GM19025 (cell line): ENCODE data around the gene GNB1L.
"Not testable (repeated sequence)": the region's sequence is repeated elsewhere in the genome, so short reads cannot be mapped to it uniquely, and the experiment has no call there.

Source experiments
- ATAC-seq: cut with Tn5 transposase; IDR thresholded peaks from one replicate; pipeline ENCODE4 v1.9.1; 2021; ENCODE audit warnings: mild to moderate bottlenecking, low read depth, moderate library complexity; ENCODE audit not compliant: unreplicated experiment

The GNB1L gene

DNA sequence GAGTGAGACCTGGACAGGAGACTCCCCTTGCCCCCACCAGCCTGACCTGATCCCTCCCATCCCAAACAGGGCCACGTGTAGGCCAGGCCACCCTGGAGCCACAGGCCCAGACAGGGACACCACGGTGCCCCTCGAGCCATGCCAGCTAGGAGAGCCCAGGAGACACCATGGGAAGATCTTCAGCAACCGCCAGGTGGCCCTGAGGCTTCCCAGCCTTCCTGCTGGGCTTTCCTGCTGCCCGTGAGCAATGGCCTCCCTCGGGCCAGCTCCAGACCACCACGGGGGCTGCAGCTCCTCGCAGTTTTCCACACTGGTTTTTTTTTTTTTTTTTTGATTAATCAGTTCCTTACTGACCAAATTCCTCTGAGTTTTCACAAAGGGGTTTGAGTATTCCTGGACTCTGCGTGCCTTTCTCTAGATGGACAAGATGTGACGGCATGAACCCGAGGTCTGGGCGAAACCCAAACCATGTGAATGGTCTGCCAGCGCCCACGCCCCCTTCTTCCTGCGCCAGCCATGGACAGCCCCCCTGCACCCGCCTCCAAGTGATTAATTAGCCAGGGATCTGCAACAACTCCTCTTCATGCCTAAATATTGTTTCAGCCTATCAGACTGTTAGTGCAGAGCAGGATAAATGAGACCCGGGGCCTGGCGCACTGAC, 53.2 kb downstream of the GNB1L start:
- no peak for ATAC-seq

DNA sequence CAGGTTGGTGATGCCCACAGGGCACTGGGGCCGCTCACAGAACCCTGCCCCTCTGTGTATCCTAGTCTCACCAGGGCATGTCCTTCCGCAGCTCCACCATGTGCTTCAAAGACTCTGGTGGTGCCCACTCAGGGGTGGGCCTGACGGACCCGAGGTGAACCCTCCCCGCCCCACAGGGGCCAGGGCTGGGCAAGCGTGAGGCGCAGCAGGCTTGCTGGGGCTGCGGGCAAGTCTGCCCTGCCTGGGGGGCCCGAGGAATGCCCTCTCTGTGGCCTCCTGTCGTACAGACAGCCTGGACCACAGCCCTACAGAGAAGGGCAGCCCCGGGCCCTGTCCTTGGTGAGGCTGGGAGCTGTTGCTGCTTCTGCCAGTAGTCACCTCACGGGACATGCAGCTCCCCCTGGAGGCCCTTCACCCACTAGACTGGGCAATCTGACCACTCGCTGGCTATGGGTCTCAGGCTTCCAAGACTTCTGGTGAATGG, 53.9 kb downstream of the GNB1L start:
- ATAC-seq, result no peak

DNA sequence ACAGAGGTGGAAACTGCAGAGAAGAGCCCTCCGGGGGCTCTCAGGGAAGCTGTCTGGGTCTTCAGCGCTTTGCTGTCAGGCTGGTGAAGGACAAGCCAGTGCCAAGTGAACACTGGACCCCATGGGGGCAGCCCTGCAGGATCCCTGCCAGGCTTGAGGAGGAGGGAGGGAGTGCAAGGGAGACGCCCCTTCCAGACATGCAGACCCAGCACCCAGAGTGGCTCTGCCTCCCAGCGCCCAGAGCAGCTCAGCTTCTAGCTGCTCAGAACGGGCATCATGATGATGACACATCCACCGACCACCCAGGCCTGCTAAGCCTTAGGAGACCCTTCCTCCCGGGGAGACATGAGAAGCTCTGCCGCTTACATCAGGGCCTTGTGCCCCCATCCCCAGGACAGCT, 54.4 kb downstream of the GNB1L start:
- ATAC-seq, result no peak

- ATAC-seq, result no peak
These were observed 55.1 kb downstream of the GNB1L start for GRCh38 chr22:19799322-19800190.

- ATAC-seq, result no peak
These were observed 55.8 kb downstream of the GNB1L start for GRCh38 chr22:19798891-19799293.

DNA sequence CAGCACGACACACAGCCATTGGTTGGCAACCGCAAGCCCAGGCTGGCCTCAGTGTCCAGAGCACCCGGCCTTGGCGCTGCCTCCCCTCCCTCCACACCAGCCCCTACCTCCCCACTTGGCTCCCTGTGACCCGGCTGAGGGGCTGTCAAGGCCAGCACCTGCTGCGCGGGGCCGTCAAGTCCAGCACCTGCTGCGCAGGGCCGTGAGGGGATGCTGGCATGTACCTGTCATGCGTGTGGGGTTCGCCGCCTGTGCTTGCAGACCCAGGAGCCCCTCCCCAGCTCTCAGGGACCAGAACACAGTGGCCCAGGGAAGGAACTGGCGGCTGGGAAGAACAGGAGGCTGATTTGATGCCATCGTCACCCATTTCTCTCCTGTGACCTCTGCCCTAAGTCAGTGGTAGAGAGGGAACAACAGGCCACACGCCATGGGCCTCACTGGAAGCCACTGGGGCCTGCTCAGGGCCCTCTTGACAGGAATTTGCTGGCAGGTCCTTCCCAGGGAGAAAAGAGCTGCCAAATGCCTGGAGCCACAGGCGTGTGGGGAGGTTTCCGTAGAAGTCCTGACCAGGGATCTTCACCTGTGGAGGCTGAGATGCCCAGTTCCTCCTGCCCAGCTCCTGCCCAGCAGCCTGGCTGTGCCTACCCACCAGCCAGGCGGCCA, 56.5 kb downstream of the GNB1L start:
- no peak for ATAC-seq

GRCh38 chr22:19797086-19798002, 57.3 kb downstream of the GNB1L start:
- no peak for ATAC-seq

- no peak for ATAC-seq
These were observed 58.5 kb downstream of the GNB1L start for GRCh38 chr22:19796160-19796559.

- ATAC-seq, result no peak
These were observed 59.1 kb downstream of the GNB1L start for GRCh38 chr22:19795617-19796008.

GRCh38 chr22:19793661-19794310, 60.9 kb downstream of the GNB1L start:
- no peak for ATAC-seq

- ATAC-seq, result no peak
These were observed 61.5 kb downstream of the GNB1L start for GRCh38 chr22:19793161-19793560.

DNA sequence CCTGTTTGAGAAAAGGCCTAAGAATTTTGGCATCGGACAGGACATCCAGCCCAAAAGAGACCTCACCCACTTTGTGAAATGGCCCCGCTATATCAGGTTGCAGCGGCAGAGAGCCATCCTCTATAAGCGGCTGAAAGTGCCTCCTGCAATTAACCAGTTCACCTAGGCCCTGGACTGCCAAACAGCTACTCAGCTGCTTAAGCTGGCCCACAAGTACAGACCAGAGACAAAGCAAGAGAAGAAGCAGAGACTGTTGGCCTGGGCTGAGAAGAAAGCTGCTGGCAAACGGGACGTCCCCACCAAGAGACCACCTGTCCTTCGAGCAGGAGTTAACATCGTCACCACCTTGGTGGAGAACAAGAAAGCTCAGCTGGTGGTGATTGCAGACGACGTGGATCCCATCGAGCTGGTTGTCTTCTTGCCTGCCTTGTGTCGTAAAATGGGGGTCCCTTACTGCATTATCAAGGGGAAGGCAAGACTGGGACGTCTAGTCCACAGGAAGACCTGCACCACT, 62.2 kb downstream of the GNB1L start:
- not testable (repeated sequence) for ATAC-seq

- no peak for ATAC-seq
These were observed 62.8 kb downstream of the GNB1L start for GRCh38 chr22:19791894-19792293.

GRCh38 chr22:19791243-19791642, 63.4 kb downstream of the GNB1L start:
- ATAC-seq, result no peak

- ATAC-seq, result no peak
These were observed 64.8 kb downstream of the GNB1L start for GRCh38 chr22:19789828-19790227.

DNA sequence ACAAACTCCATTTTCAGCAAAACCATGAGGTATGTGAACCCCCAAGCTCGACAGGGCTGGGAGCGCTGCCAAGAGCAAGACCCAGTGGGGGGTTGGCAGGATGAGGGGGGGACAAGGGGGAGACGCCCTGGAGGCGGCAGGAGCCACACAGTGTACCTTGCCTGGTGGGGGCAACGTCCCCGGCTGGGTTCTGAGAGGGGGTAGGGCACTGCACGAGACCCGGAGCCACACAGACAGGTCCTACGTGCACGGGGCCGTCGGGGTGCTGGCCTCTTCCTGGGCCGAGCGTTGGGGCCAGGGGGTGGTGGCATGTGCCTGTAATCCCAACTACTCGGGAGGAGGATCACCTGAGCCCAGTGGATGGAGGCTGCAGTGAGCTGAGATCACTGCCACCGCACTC, 65.3 kb downstream of the GNB1L start:
- ATAC-seq, result no peak

GRCh38 chr22:19788661-19789225, 65.9 kb downstream of the GNB1L start:
- no peak for ATAC-seq

DNA sequence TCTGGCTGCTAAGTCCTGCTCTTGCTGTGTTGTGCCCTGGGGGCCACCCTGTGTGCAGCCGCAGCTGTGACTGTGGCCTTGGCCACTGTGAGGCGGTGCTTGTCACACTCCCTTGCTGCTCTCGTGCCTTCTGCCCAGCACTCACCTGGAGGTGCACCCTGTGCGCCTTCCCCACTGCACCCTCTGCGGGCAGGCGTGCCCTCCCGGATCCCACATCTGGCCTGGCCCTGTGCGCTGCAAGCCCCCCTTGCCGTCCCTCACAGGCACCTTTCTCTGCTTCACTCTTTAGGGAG, 66.9 kb downstream of the GNB1L start:
- no peak for ATAC-seq
